COLO668 (cell line): ENCODE results near the gene CNGA1.
A peak's percentile ranks its signal among the peaks of the same experiment; 100 is the strongest.
"Not testable (repeated sequence)": the region's sequence is repeated elsewhere in the genome, so short reads cannot be mapped to it uniquely, and the experiment has no call there.

Experiments used
- DNase-seq: peaks from one replicate; lab custom pipeline; 2025; ENCODE audit not compliant: unreplicated experiment; lab: John Stamatoyannopoulos, UW

CNGA1 gene

DNA sequence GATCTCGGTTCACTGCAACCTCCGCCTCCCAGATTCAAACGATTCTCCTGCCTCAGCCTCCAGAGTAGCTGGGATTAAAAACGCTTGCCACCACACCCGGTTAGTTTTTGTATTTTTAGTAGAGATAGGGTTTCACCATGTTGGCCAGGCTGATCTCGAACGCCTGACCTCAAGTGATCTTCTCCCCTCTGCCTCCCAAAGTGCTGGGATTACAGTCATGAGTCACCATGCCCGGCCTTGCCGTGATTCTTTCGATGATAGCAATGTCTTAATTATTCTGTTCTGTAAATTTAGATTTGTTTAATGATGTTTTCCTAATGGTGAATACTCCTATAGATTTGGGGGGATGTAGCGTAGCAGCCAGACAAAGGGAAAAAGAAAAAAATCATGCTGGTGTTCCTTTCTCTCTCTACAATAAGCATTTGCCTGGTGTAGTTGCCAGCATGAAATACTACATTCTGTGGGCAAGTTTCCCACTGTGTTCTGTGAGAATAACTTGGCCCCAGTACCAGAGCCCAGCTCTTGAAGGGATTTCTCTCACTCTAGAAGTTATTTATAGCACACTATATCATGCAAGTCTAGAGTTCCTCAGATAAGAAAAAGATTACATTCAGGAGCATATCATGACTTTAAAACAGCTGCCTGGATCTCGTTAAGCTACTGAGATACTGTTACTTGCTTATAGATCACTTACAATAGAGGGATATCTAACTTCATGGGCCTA lies 15.5 kb upstream of the CNGA1 start:
- no peak for DNase-seq

- DNase-seq, result no peak
These were observed 14.0 kb upstream of the CNGA1 start for GRCh38 chr4:48030470-48030869.

- DNase-seq, result no peak
These were observed 12.2 kb upstream of the CNGA1 start for GRCh38 chr4:48028696-48029095.

DNA sequence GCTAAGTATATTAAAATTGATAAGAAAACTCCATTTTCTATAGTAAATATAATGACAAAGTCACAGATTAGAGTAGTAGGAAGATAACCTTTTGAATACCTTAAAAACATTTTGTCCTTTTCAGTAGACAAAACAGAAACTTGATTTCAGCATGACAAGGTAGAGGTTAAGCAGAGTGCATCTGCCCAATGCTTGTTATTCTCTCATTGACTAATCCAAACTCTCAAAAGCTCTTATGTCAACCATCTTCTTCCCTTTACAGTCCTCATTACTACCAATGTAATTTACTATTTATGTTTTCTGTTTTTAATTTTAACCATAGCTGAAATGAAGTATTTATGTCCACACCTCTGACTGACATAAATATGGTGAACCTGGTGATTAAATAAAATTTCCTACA lies 11.2 kb upstream of the CNGA1 start:
- no peak for DNase-seq

DNA sequence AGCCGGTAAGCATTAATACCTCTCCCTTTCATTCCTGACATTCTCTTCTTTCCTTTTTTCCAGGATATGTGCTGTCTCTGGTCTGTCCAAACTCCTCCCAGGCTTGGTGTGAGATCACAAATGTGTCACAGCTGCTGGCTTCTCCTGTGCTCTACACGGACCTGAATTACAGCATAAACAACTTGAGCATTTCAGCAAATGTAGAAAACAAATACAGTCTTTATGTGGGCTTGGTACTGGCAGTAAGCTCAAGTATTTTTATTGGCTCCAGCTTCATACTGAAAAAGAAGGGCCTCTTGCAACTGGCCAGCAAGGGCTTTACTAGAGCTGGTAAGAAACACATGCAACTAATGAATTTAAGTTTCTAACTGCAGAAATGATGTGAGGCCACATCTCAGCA lies 8.5 kb upstream of the CNGA1 start:
- no peak for DNase-seq

- DNase-seq, result no peak
These were observed 8.0 kb upstream of the CNGA1 start for GRCh38 chr4:48024522-48024921.

- DNase-seq, result no peak
These were observed 5.8 kb upstream of the CNGA1 start for GRCh38 chr4:48022192-48022799.

DNA sequence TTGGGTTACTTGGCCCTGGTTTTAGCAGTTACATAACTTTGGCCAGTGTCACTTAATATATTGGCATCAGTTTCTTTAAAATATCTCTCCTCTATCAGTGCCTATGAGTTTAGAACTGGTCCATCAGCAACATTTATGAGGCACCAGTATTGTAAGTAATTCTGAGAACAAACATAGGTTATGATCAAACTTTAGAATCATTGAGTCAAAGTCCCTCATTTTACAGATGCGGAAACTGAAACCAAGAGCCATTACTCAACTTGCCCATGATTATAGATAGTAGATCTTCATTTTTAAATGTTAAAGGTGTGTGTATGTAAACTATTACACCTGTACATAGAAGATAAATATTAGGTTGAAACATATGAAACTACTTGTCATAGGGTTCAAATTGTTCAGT lies 4.6 kb upstream of the CNGA1 start:
- no peak for DNase-seq

DNA sequence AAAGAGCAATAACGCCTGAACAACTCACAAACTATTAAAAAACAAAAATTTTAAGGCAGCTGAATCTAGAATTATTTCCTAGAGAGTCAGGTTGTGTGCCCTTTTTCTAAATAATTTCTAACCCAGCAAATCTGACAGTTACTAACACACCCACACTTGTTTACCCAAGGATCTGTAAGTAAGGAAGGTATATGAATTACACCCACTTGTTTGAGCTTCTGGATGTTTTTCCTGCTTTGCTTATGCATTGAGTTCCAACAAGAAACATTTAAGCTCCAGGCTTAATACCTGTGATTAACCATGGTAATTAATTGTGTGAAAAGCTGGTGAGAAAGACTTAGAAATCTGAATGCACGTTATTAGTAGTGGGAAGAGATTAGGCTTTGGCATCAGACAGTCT lies 1.6 kb upstream of the CNGA1 start:
- no peak for DNase-seq

DNA sequence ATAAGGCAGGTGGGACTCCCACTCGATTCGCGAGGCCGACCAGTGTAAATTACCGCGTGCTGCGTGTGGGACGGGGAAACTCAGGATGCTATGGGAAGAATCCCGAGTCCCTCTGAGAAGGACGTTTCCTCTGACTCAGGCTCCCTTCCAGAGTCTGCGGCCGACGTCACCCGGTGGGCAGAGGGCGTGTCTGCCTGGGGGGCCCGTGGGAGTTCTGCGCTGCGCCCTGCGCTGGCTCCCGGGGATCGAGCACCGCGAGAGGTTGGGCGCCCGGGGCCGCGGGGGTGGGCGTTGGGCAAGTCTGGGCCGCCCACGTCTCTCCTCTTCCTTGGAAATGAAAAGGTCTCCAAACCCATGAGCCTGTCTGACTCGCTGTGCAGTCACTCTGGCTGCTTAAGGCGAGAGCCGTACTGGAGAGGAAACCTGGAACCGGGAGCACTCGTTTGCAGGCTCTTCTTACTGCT lies 659 bp upstream of the CNGA1 start:
- DNase-seq, result peak; percentile 69

DNA sequence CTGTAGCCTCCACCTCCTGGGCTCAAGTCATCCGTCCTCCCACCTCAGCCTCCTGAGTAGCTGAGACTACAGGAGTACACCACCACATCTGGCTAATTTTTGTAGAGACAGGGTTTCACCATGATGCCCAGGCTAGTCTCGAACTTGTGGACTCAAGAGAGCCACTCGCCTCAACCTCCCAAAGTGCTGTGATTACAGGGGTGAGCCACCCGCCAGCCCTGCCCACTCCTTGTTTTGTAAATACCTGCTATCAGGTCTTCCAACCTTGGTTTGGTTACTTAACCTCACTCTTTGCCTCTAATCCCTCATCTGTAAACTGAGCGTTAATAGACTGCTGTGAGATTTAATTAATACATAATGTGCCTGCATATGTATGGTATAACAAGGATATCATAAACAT lies 803 bp downstream of the CNGA1 start:
- no peak for DNase-seq

DNA sequence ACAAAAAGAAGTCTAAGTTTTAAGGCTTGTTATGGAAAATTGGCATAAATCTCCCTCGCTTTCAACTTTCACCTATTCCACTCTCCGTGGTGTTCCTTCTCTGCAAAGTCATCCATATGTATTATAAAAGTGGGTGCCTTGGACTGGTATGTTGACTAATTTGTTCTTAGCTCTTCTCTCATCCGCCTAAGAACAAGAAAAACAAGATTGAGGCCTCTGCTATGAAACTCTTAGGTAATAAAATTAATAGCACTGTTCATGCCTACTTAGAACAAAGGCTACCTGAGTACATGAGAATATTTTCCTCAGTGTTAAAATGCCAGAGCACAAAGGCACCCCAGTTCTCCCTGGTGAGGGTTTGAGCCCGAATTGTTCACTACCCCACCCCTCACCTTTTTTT lies 1.3 kb downstream of the CNGA1 start:
- no peak for DNase-seq

- no peak for DNase-seq
These were observed 3.7 kb downstream of the CNGA1 start for GRCh38 chr4:48012824-48013223.

- no peak for DNase-seq
These were observed 4.8 kb downstream of the CNGA1 start for GRCh38 chr4:48011722-48012121.

GRCh38 chr4:48010906-48011305 lies 5.6 kb downstream of the CNGA1 start:
- not testable (repeated sequence) for DNase-seq

- DNase-seq, result no peak
These were observed 8.4 kb downstream of the CNGA1 start for GRCh38 chr4:48008021-48008596.

DNA sequence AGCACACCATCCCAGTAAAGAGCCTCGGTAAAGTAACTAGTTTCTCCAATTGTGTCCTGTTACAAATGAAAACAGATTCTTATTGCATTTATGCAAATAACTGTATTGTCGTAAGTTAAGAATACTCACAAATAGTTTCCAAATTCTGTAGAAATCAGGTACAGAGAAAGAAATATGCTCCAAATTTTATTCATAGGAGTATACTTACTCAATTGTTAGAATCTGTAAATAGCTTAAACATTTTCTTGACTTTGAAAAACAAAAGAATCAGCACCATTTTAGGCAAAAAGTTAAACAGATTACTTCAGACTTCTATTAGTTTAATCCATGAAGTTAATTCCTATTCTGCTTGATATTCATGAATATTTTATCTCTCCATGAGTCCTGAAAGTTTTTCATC lies 10.7 kb downstream of the CNGA1 start:
- DNase-seq, result no peak

DNA sequence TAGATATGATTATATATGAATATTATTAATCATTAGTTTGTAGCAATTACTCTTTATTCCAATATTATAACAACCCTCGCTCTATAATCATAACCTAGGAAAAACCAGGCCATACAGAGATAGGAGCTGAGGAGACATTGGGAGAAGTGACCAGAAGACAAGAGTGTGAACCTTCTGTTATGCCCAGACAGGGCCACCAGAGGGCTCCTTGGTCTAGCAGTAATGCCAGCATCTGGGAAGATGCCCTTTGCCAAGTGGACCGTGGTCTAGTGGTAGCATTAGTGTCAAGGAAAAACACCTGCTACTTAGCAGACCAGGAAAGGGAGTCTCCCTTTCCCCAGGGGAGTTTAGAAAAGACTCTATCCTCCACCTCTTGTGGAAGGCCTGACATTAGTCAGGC lies 12.9 kb downstream of the CNGA1 start:
- DNase-seq, result peak; percentile 11

DNA sequence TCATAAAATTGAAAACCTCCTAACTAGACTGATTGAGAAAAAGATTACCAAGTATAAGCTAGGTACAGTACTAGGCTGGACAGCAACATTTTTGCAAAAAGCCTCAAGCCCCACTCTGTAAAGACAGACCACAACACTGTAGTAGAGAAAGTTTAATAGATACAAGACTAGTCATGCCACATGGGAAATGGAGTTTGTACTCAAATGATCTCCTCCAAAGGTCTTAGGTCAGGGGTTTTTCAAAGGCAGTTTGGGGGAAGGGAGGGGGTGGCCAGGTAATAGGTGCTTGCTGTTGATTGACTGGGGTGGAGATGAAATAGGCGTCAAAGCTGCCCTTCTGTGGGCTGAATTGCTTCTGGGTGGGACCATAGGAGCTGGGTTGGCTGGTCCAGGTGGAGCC lies 14.2 kb downstream of the CNGA1 start:
- no peak for DNase-seq

GRCh38 chr4:47996021-47996420 lies 20.5 kb downstream of the CNGA1 start:
- DNase-seq, result no peak

GRCh38 chr4:47992475-47992874 lies 24.0 kb downstream of the CNGA1 start:
- DNase-seq, result not testable (repeated sequence)

DNA sequence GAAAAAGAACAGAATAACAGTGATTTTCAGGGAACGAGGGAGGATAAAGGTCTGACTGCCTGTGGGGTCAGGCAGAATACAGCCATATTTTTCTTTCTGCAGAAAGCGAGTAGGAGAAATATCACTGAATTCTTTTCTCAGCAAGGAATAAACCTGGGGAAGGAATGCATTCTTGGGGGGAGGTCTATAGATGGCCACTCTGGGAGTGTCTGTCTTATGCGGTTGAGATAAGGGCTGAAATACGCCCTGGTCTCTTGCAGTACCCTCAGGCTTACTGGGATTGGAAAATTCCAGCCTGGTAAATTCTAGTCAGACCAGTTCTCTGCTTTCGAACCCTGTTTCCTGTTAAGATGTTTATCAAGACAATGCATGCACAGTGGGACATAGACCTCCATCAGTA lies 26.3 kb downstream of the CNGA1 start:
- no peak for DNase-seq

GRCh38 chr4:47974566-47974965 lies 41.9 kb downstream of the CNGA1 start:
- DNase-seq, result no peak
